ENCODE measurements around the gene ARHGEF16.

DNA sequence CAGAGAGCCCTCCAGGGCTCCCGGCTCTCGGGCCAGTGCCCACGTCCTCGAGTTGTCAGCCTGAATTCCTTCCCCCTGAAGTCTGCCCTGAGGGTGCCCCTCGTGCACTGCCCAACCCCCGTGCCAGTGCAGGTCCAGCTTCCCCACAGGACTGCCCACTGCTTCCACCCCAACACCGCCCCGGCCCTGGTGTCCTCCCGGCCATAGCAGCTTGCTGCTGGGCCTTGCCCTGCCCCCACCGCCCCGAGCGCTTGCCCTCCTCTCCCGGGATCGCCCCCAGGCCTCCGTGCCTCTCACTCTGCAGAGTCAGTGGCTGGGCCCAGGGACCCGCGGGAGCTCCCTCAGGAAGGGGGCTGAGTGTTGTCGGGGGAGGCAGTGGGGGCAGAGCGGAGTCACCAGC lies 24.1 kb upstream of the ARHGEF16 start:
- TF ChIP-seq, protein P1, sequence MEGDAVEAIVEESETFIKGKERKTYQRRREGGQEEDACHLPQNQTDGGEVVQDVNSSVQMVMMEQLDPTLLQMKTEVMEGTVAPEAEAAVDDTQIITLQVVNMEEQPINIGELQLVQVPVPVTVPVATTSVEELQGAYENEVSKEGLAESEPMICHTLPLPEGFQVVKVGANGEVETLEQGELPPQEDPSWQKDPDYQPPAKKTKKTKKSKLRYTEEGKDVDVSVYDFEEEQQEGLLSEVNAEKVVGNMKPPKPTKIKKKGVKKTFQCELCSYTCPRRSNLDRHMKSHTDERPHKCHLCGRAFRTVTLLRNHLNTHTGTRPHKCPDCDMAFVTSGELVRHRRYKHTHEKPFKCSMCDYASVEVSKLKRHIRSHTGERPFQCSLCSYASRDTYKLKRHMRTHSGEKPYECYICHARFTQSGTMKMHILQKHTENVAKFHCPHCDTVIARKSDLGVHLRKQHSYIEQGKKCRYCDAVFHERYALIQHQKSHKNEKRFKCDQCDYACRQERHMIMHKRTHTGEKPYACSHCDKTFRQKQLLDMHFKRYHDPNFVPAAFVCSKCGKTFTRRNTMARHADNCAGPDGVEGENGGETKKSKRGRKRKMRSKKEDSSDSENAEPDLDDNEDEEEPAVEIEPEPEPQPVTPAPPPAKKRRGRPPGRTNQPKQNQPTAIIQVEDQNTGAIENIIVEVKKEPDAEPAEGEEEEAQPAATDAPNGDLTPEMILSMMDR (IDR thresholded peaks at IDR 0.05), result no peak
- TF ChIP-seq EZH2 (IDR thresholded peaks at IDR 0.05) (no peak), EZH2phosphoT487 (IDR thresholded peaks at IDR 0.05) (no peak)
